HCT116 (cell line): Measurements from ENCODE around the gene MLLT3. TPM values are rescaled to one million over a fixed set of nuclear protein-coding genes. Genes with fewer than 3 reads are reported as not detected.
A peak's percentile ranks its signal among the peaks of the same experiment; 100 is the strongest.

Experiments
- ATAC-seq: fragments of 200-7000 bp; cut with Tn5 transposase; 2 replicates; pipeline ENCODE4 v1.9.1; 2020; ENCODE audit warnings: mild to moderate bottlenecking, moderate library complexity
- BruUV-seq: library from RNA; stranded (reverse); fragments of 400-500 nt; replicated peaks from 2 replicates; lab custom pipeline; 2021; lab: Mats Ljungman, UMichigan
- CTCF ChIA-PET: fragments of 300-600 bp; sonication (Branson Sonifier 250); formaldehyde crosslinking; loops from one replicate; lab custom pipeline; 2021; ENCODE audit warnings: antibody characterized with exemption; lab: Charles Lee
- POLR2A ChIA-PET: fragments of 300-600, 350-600 bp; sonication (Branson Sonifier 250); formaldehyde crosslinking; loops from one replicate; lab custom pipeline; 2021; ENCODE audit warnings: antibody characterized with exemption; lab: Charles Lee
- RAD21 ChIA-PET, 2 experiments: fragments of 300-600 bp; sonication (Branson Sonifier 250); formaldehyde crosslinking; loops; one replicate each; lab custom pipeline; 2023; ENCODE audit warnings: low total read pairs in 2 of 2; ENCODE audit not compliant: uncharacterized antibody in 2 of 2, unreplicated experiment in 2 of 2, low non-redundant PET in 1 of 2; lab: Charles Lee
- DNase-seq: peaks from one replicate; pipeline ENCODE4 v3.0.0-alpha.2; 2010; ENCODE audit warnings: low read depth, low spot score
- H2AFZ ChIP-seq: fragments of 200-600 bp; shearing (Covaris generic), sonication (generic); 2 replicates; pipeline ENCODE4 v1.6.1; 2017; ENCODE audit warnings: low read depth, mixed run types, mixed read lengths, antibody characterized with exemption, low read length; ENCODE audit not compliant: poor library complexity, severe bottlenecking
- H3K27ac ChIP-seq: 2 replicates; pipeline ENCODE4 v1.5.1; 2012; ENCODE audit warnings: low read depth, low read length
- H3K27me3 ChIP-seq: fragments of 200-600 bp; sonication (generic); 2 replicates; pipeline ENCODE4 v1.6.1; 2016; ENCODE audit warnings: mixed run types, low read length, mixed read lengths; ENCODE audit not compliant: insufficient read depth
- H3K36me3 ChIP-seq, 2 experiments: fragments of 200-500 bp in 1 of 2; fragments of 200-600 bp in 1 of 2; sonication (Bioruptor generic) in 1 of 2; sonication (generic) in 1 of 2; 2 replicates each; pipeline versions ENCODE4 v1.5.1 to v1.6.1; 2014 to 2016; ENCODE audit warnings: low read length in 2 of 2, inconsistent platforms in 1 of 2, mixed read lengths in 1 of 2, mixed run types in 1 of 2; ENCODE audit not compliant: insufficient read depth in 2 of 2, control insufficient read depth in 1 of 2
- H3K4me1 ChIP-seq, 2 experiments: fragments of 200-600 bp in 1 of 2; sonication (generic) in 1 of 2; 2 replicates each; pipeline versions ENCODE4 v1.5.1 to v1.6.1; 2012 to 2017; ENCODE audit warnings: low read length in 2 of 2, inconsistent platforms in 1 of 2, mild to moderate bottlenecking in 1 of 2, mixed read lengths in 1 of 2, mixed run types in 1 of 2, moderate library complexity in 1 of 2; ENCODE audit not compliant: insufficient read depth in 2 of 2, control insufficient read depth in 1 of 2
- H3K4me2 ChIP-seq: fragments of 200-600 bp; sonication (generic); 2 replicates; pipeline ENCODE4 v1.6.1; 2017; ENCODE audit warnings: mixed run types, low read length, mixed read lengths
- H3K4me3 ChIP-seq, 2 experiments: fragments of 200-600 bp in 1 of 2; sonication (generic) in 1 of 2; replicated peaks in 1 of 2; 2 replicates each; pipeline ENCODE4 v1.5.1; 2011 to 2016; ENCODE audit warnings: low read length in 2 of 2, control low read depth in 1 of 2, low read depth in 1 of 2, mild to moderate bottlenecking in 1 of 2, mixed read lengths in 1 of 2, mixed run types in 1 of 2
- H3K79me2 ChIP-seq: fragments of 200-600 bp; sonication (generic); 2 replicates; pipeline ENCODE4 v1.6.1; 2017; ENCODE audit warnings: mild to moderate bottlenecking, mixed run types, low read length, moderate library complexity, mixed read lengths; ENCODE audit not compliant: insufficient read depth
- H3K9ac ChIP-seq: fragments of 200-600 bp; sonication (generic); 2 replicates; pipeline ENCODE4 v1.6.1; 2016; ENCODE audit warnings: low read length, mixed read lengths
- H3K9me2 ChIP-seq: fragments of 200-600 bp; sonication (generic), shearing (Covaris generic); 2 replicates; pipeline ENCODE4 v1.6.1; 2017; ENCODE audit warnings: mixed run types, mild to moderate bottlenecking, moderate library complexity; ENCODE audit not compliant: insufficient read depth
- H3K9me3 ChIP-seq, 2 experiments: fragments of 200-500 bp in 1 of 2; fragments of 200-600 bp in 1 of 2; sonication (Bioruptor generic) in 1 of 2; sonication (generic) in 1 of 2; 2 replicates each; pipeline ENCODE4 v1.6.1; 2014 to 2017; ENCODE audit warnings: low read length in 2 of 2, mixed read lengths in 2 of 2, inconsistent platforms in 1 of 2, low read depth in 1 of 2, mild to moderate bottlenecking in 1 of 2, mixed run types in 1 of 2, moderate library complexity in 1 of 2; ENCODE audit not compliant: control insufficient read depth in 1 of 2, insufficient read depth in 1 of 2
- H4K20me1 ChIP-seq: fragments of 200-600 bp; sonication (generic), shearing (Covaris generic); 2 replicates; pipeline ENCODE4 v1.6.1; 2017; ENCODE audit warnings: mixed run types, mild to moderate bottlenecking, moderate library complexity; ENCODE audit not compliant: insufficient read depth
- ELF1 ChIP-seq: IDR thresholded peaks from 2 replicates; pipeline ENCODE4 v1.6.1; 2012; ENCODE audit warnings: low read depth, borderline replicate concordance
- FOSL1 ChIP-seq: IDR thresholded peaks from 2 replicates; pipeline ENCODE4 v1.6.1; 2012; ENCODE audit warnings: low read depth
- POLR2AphosphoS5 ChIP-seq: IDR thresholded peaks from 2 replicates; pipeline ENCODE4 v1.6.1; 2011; ENCODE audit warnings: mild to moderate bottlenecking, low read depth, low read length, moderate library complexity
- SIN3A ChIP-seq: IDR thresholded peaks from 2 replicates; pipeline ENCODE4 v1.6.1; 2012; ENCODE audit warnings: low read depth
- SRF ChIP-seq: IDR thresholded peaks from 2 replicates; pipeline ENCODE4 v1.6.1; 2012; ENCODE audit warnings: low read depth
- YY1 ChIP-seq: IDR thresholded peaks from 2 replicates; pipeline ENCODE4 v1.6.1; 2011; ENCODE audit warnings: low read length, low read depth, moderate library complexity, mild to moderate bottlenecking; ENCODE audit not compliant: insufficient replicate concordance; ENCODE audit errors: extremely low read depth
- ZFX ChIP-seq: fragments of 450-650 bp; IDR thresholded peaks from 2 replicates; pipeline ENCODE4 v1.6.1; 2017
- ZNF274 ChIP-seq: fragments of 200-500 bp; sonication (Bioruptor generic); IDR thresholded peaks from 2 replicates; pipeline ENCODE4 v1.6.1; 2014; ENCODE audit warnings: mild to moderate bottlenecking, low read depth, low read length, inconsistent platforms
- intact Hi-C: fragments of 100-400 bp; cut with micrococcal nuclease; formaldehyde crosslinking; loops from 2 replicates; pipeline ENCODE4 v1.10.0; 2022
- total RNA-seq: library from RNA; stranded (reverse); gene quantifications from one replicate; pipeline ENCODE4 v1.2.1, GENCODE V29; 2021; ENCODE audit not compliant: unreplicated experiment
- TF ChIP-seq, protein P1 (sequence below): IDR thresholded peaks from 2 replicates; pipeline ENCODE4 v1.6.1; 2012
- TF ChIP-seq, protein P2 (sequence below), 3 experiments: fragments of 200-600 bp in 1 of 3; sonication (generic) in 1 of 3; IDR thresholded peaks in 2 of 3; conservative IDR thresholded peaks in 1 of 3; 2 replicates each; pipeline ENCODE4 v1.5.1; 2012 to 2017; ENCODE audit warnings: low read depth in 2 of 3, low read length in 2 of 3, antibody characterized with exemption in 1 of 3, borderline replicate concordance in 1 of 3, control low read depth in 1 of 3, mild to moderate bottlenecking in 1 of 3, mixed read lengths in 1 of 3, mixed run types in 1 of 3, moderate library complexity in 1 of 3; ENCODE audit not compliant: insufficient read depth in 1 of 3

The MLLT3 gene
- total RNA-seq, 1 experiment from 2014 or later = 4.3 TPM

DNA sequence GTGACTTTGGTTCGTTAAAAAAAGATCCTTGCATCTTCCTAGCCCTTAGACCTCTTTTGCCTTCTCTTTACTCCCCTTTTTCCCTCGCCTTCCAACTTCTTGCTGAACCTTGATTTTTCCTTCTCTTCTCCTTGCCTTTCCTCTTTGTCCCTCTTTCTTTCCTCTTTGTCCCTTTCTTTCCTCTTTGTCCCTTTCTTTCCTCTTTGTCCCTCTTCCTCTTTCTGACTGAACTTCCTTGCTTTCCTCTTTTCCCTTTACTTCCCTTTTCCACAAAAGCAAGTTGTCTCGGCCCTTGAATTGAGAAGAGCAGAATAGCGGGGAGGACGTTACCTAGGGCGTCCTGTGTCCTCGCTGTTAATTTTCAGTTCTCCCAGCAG is 1.4 kb upstream of the MLLT3 start:
- Histone ChIP-seq H3K4me2 (peak overlapping the region; percentile 95), H3K27me3 (peaks cover 10% of the 10 kb centered on the region; the same call in 1 of the 2 replicates), H3K79me2 (no peaks in the 10 kb centered on the region), H3K36me3 (no peaks in the 10 kb centered on the region), H3K4me1 (peaks cover 0 to 23% of the 10 kb centered on the region in 2 experiments; a peak in 2 of 4 replicates), H2AFZ (peak overlapping the region; percentile 98), H4K20me1 (no peaks in the 10 kb centered on the region), H3K9me3 (no peaks in the 10 kb centered on the region), H3K9me2 (no peaks in the 10 kb centered on the region), H3K4me3 (peak overlapping the region; percentile 52 to 75), H3K9ac (peak overlapping the region; percentile 38), H3K27ac (no peak overlapping the region)
- ChIA-PET POLR2A (interaction anchor here (1.5 kb wide), 1 partner anchor 60 kb away, joined by 7 read pairs; the partner anchor contains the start of gene FOCAD), CTCF (interaction anchor here (0.8 to 5.4 kb wide), 7 partner anchors 14 to 487 kb away, joined by 3 to 43 read pairs (median 5); no protein-coding TSS in a partner anchor), RAD21 (interaction anchor here in 1 of 2 experiments (1.3 kb wide), 1 partner anchor 317 kb away, joined by 6 read pairs; no protein-coding TSS in a partner anchor)
- TF ChIP-seq ZFX (no peak), YY1 (no peak), SRF (0 out of 2 replicates have a peak, but pooled peaks have one; percentile 18), SIN3A (0 out of 2 replicates have a peak, but pooled peaks have one; percentile 7)
- TF ChIP-seq, protein P1, sequence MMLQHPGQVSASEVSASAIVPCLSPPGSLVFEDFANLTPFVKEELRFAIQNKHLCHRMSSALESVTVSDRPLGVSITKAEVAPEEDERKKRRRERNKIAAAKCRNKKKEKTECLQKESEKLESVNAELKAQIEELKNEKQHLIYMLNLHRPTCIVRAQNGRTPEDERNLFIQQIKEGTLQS = no peak
- ATAC-seq (no peak), DNase-seq (no peak)
- intact Hi-C loops = loop anchor here (1.0 to 5.0 kb wide), 5 partner anchors 61 to 699 kb away; partner anchors contain the start of gene FOCAD
- BruUV-seq = no TSS peak

DNA sequence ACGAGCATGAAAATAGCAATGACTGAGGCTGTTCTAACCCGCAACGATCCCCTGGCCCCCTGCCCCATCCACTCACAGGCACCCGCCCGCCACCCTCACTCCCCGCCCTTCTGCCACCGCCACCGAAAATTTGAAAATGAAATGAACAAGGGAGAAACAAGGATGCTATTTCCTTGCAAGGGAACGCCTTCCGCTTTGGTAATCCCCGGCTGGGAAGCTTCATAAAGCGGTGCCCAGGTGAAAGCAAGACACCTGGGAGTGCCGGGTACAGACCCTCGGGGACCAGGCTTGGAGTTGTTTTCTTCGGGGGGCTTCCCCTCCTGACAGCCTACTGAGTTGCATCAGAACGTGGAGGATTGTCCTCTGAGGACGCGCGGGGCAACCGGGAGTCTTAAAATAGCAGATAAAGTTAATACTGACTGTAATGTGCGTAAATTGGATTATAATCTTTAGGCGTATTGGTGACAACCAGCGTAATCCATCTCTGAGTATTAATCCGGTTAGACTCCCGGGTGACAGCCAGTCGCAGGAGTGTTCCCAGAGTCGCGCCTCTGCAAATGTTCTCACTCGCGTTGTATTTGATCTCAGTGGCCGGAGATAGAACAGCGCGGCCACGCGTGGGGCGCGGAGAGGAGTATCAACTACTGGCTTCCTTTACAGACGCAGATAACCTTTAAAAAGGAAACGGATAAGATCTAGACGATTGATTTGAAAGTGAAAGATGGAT is 885 bp upstream of the MLLT3 start:
- H2AFZ ChIP-seq = peak overlapping the region; percentile 86
- peak overlapping the region; percentile 95 for H3K4me2 ChIP-seq
- no peak overlapping the region for H3K27ac ChIP-seq

More for the DNA sequence above, 885 bp upstream of the MLLT3 start:
- TF ChIP-seq YY1 (no peak), ZNF274 (no peak), SIN3A (0 out of 2 replicates have a peak, but pooled peaks have one; percentile 33), ELF1 (no peak), POLR2AphosphoS5 (no peak), FOSL1 (no peak)
- TF ChIP-seq, protein P2, sequence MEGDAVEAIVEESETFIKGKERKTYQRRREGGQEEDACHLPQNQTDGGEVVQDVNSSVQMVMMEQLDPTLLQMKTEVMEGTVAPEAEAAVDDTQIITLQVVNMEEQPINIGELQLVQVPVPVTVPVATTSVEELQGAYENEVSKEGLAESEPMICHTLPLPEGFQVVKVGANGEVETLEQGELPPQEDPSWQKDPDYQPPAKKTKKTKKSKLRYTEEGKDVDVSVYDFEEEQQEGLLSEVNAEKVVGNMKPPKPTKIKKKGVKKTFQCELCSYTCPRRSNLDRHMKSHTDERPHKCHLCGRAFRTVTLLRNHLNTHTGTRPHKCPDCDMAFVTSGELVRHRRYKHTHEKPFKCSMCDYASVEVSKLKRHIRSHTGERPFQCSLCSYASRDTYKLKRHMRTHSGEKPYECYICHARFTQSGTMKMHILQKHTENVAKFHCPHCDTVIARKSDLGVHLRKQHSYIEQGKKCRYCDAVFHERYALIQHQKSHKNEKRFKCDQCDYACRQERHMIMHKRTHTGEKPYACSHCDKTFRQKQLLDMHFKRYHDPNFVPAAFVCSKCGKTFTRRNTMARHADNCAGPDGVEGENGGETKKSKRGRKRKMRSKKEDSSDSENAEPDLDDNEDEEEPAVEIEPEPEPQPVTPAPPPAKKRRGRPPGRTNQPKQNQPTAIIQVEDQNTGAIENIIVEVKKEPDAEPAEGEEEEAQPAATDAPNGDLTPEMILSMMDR (IDR thresholded peaks at IDR 0.05 in 2 of 3, conservative IDR thresholded peaks at IDR 0.05 in 1 of 3; ENCODE audit: borderline replicate concordance in 1 of 3, insufficient read depth in 1 of 3, low read depth in 2 of 3, low read length in 2 of 3) = no peak
- Histone ChIP-seq H3K27me3 (peaks cover 10% of the 10 kb centered on the region; the same call in 1 of the 2 replicates), H3K79me2 (no peaks in the 10 kb centered on the region), H4K20me1 (no peaks in the 10 kb centered on the region), H3K9me3 (no peaks in the 10 kb centered on the region), H3K36me3 (no peaks in the 10 kb centered on the region), H3K4me1 (peaks cover 0 to 23% of the 10 kb centered on the region in 2 experiments; a peak in 2 of 4 replicates), H3K9ac (peak overlapping the region; percentile 38), H3K9me2 (no peaks in the 10 kb centered on the region), H3K4me3 (peak overlapping the region; percentile 52 to 75)
- DNase-seq (no peak), ATAC-seq (no peak)
- intact Hi-C loops = loop anchor here (2.0 to 5.0 kb wide), 3 partner anchors 264 to 698 kb away; no protein-coding TSS in a partner anchor
- RAD21 ChIA-PET = interaction anchor here (1.4 to 1.6 kb wide), 2 partner anchors 318 kb away, joined by 3 to 6 read pairs; no protein-coding TSS in a partner anchor
- CTCF ChIA-PET = interaction anchor here (1.0 to 5.4 kb wide), 9 partner anchors 11 to 487 kb away, joined by 3 to 43 read pairs (median 7); no protein-coding TSS in a partner anchor
- no TSS peak for BruUV-seq
- POLR2A ChIA-PET = interaction anchor here (1.5 kb wide), 2 partner anchors 61 to 261 kb away, joined by 4 to 7 read pairs; partner anchors contain the start of gene FOCAD
